Measurements from ENCODE around the gene FOXA1. TPM values are rescaled to one million over a fixed set of nuclear protein-coding genes. Genes with fewer than 3 reads are reported as not detected.
A peak's percentile ranks its signal among the peaks of the same experiment; 100 is the strongest.

The FOXA1 gene
- total RNA-seq, 4 donors from 2014 or later = 0.09 to 0.44 TPM; not detected in 2

GRCh38 chr14:37597914-37598746 is 3.1 kb upstream of the FOXA1 start:
- no peak for ATAC-seq
- no peak for DNase-seq
- intact Hi-C loops (cut with DNase I; ENCODE audit: low total_unique reads) = loop anchor here (10.0 kb wide), 1 partner anchor 1103 kb away; no protein-coding TSS in a partner anchor
- no peaks in the 10 kb centered on the region for H3K9me3 ChIP-seq
- no peaks in the 10 kb centered on the region for H3K36me3 ChIP-seq
- peak overlapping the region in 3 of 4 donors; percentile 6 to 40 (median 15) for H3K4me3 ChIP-seq
- no peak overlapping the region for H3K27ac ChIP-seq
- in situ Hi-C loops (cut with MboI; ENCODE audit: low sequenced_read_pairs in 4 of 4) = loop anchor here in 2 of 4 donors (25.0 kb wide), 2 partner anchors 936 to 1086 kb away; partner anchors contain the start of genes NKX2-1 (in 1 of the 2) and PAX9 (in 1 of the 2)
- TF ChIP-seq POLR2A (IDR thresholded peaks at IDR 0.05) (no peak), CTCF (IDR thresholded peaks at IDR 0.05 in 4 of 5, conservative IDR thresholded peaks at IDR 0.05 in 1 of 5) (no peak)
- peaks cover 97 to 98% (median 97%) of the 10 kb centered on the region in 3 donors for H3K27me3 ChIP-seq
- peaks cover 15 to 29% of the 10 kb centered on the region in 2 donors for H3K4me1 ChIP-seq

GRCh38 chr14:37597538-37597913 is 2.5 kb upstream of the FOXA1 start:
- ATAC-seq (no peak), DNase-seq (no peak)
- H3K4me3 ChIP-seq = no peak overlapping the region
- TF ChIP-seq POLR2A (IDR thresholded peaks at IDR 0.05) (no peak), CTCF (IDR thresholded peaks at IDR 0.05 in 4 of 5, conservative IDR thresholded peaks at IDR 0.05 in 1 of 5) (no peak)
- intact Hi-C loops (cut with DNase I; ENCODE audit: low total_unique reads) (loop anchor here (10.0 kb wide), 1 partner anchor 1103 kb away; no protein-coding TSS in a partner anchor), in situ Hi-C loops (cut with MboI; ENCODE audit: low sequenced_read_pairs in 4 of 4) (loop anchor here in 2 of 4 donors (25.0 kb wide), 2 partner anchors 935 to 1085 kb away; partner anchors contain the start of genes NKX2-1 (in 1 of the 2) and PAX9 (in 1 of the 2))
- H3K27ac ChIP-seq = no peak overlapping the region
- H3K27me3 ChIP-seq = peaks cover 97 to 98% (median 97%) of the 10 kb centered on the region in 3 donors
- peaks cover 15 to 29% of the 10 kb centered on the region in 2 donors for H3K4me1 ChIP-seq
- H3K9me3 ChIP-seq = no peaks in the 10 kb centered on the region
- H3K36me3 ChIP-seq = no peaks in the 10 kb centered on the region

- peaks cover 97 to 98% (median 97%) of the 10 kb centered on the region in 3 donors for H3K27me3 ChIP-seq
- in situ Hi-C loops (cut with MboI; ENCODE audit: low sequenced_read_pairs in 4 of 4) (loop anchor here in 2 of 4 donors (25.0 kb wide), 2 partner anchors 935 to 1085 kb away; partner anchors contain the start of genes NKX2-1 (in 1 of the 2) and PAX9 (in 1 of the 2)), intact Hi-C loops (cut with DNase I; ENCODE audit: low total_unique reads) (loop anchor here (10.0 kb wide), 1 partner anchor 1102 kb away; no protein-coding TSS in a partner anchor)
- no peaks in the 10 kb centered on the region for H3K9me3 ChIP-seq
- no peak for TF ChIP-seq POLR2A (IDR thresholded peaks at IDR 0.05)
- no peak for TF ChIP-seq CTCF (IDR thresholded peaks at IDR 0.05 in 4 of 5, conservative IDR thresholded peaks at IDR 0.05 in 1 of 5)
- ATAC-seq = no peak
- DNase-seq = no peak
- H3K4me3 ChIP-seq = no peak overlapping the region
- peaks cover 15 to 29% of the 10 kb centered on the region in 2 donors for H3K4me1 ChIP-seq
- H3K27ac ChIP-seq = no peak overlapping the region
- H3K36me3 ChIP-seq = no peaks in the 10 kb centered on the region
Observed at GRCh38 chr14:37596790-37597472, 1.9 kb upstream of the FOXA1 start.

- no peaks in the 10 kb centered on the region for H3K36me3 ChIP-seq
- in situ Hi-C loops (cut with MboI; ENCODE audit: low sequenced_read_pairs in 4 of 4) (loop anchor here in 2 of 4 donors (25.0 kb wide), 2 partner anchors 934 to 1084 kb away; partner anchors contain the start of genes NKX2-1 (in 1 of the 2) and PAX9 (in 1 of the 2)), intact Hi-C loops (cut with DNase I; ENCODE audit: low total_unique reads) (loop anchor here (10.0 kb wide), 1 partner anchor 1101 kb away; no protein-coding TSS in a partner anchor)
- peaks cover 15 to 29% of the 10 kb centered on the region in 2 donors for H3K4me1 ChIP-seq
- TF ChIP-seq POLR2A (IDR thresholded peaks at IDR 0.05) (no peak), CTCF (IDR thresholded peaks at IDR 0.05 in 4 of 5, conservative IDR thresholded peaks at IDR 0.05 in 1 of 5) (no peak)
- no peak overlapping the region for H3K27ac ChIP-seq
- H3K9me3 ChIP-seq = no peaks in the 10 kb centered on the region
- H3K27me3 ChIP-seq = peaks cover 97 to 98% (median 97%) of the 10 kb centered on the region in 3 donors
- H3K4me3 ChIP-seq = peak overlapping the region; percentile 11 to 45 (median 34)
- no peak for DNase-seq
- ATAC-seq = no peak
Observed at GRCh38 chr14:37595809-37596621, 966 bp upstream of the FOXA1 start.

Data from gastrocnemius medialis (tissue), 4 donors.